Activated CD4-positive, alpha-beta T cell treated with anti-CD3 and anti-CD28 coated beads, Interleukin-2, Interleukin-6, amounts not matched to agents 100 ng/mL and 50 ng/mL, durations not matched to agents 16 hours and 8 hours (primary cell): ENCODE results near the gene POTEH.
"Not testable (repeated sequence)": the region's sequence is repeated elsewhere in the genome, so short reads cannot be mapped to it uniquely, and the experiment has no call there.

Source experiments
- DNase-seq: peaks from one replicate; pipeline ENCODE4 v3.0.0-alpha.2; 2020

POTEH gene

GRCh38 chr22:15689749-15690125, at the start of gene POTEH:
POTEH (plus strand) TSS chr22:15690026; CDS start chr22:15690078, 52 bp downstream.
- DNase-seq: not testable (repeated sequence)

GRCh38 chr22:15642288-15642861, 47.5 kb upstream of the POTEH start:
- not testable (repeated sequence) for DNase-seq

DNA sequence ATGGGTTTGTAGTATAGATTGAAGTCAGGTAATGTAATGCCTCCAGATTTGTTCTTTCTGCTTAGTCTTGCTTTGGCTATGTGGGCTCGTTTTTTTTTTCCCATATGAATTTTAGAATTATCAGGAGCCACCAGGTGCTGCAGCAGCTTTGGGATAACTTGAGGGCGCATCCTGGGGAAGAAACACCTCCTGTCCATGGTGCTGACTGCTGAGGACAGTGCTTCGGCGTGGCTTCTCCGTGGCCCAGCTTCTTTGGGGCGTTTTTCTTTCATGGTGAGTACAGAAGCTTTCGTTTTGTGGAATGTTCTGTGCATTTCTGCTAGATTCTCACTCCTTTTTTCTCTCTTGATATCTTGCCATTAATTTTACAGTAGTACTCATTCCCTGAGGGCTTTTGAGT, 37.9 kb upstream of the POTEH start:
- DNase-seq: not testable (repeated sequence)

DNA sequence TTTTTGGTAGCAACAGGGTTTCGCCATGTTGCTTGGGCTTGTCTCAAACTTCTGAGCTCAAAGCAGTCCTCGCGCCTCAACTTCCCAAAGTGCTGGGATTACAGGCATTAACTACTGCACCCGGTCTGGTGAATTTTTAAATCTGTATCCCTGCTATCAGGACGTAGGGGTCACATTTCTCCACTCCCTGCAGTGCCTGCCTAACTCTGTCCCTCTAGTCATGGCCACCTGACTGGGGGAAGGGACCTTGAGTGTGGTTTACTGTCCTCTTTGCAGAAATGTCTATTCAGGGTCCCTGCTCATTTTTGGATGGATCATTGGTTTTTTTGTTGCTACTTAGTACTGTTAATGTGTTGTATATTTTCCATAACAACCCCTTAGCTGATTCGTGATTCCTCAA, 37.1 kb upstream of the POTEH start:
- DNase-seq: not testable (repeated sequence)

- DNase-seq: not testable (repeated sequence)
Measured at GRCh38 chr22:15653241-15653640, 36.6 kb upstream of the POTEH start.

- DNase-seq: not testable (repeated sequence)
Measured at GRCh38 chr22:15661102-15661501, 28.7 kb upstream of the POTEH start.

DNA sequence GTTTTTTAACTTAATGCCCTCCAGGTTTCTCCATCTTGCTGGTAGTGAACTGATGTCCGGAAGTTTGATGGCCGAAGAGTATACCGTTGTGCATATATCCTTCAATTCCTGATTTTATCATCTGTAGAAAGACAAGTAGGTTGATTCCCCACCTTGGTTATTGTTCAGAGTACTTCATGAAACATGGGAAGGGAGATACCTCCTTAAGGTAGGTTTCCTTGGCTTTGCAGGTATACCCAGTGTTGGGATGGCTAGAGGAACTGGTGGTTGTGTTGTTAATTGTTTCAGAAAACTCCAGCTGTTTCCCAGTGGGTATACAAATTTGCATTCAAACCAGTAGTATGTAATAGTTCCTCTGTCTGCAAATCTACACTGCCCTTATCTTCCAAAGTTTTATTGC, 25.1 kb upstream of the POTEH start:
- DNase-seq: not testable (repeated sequence)

DNA sequence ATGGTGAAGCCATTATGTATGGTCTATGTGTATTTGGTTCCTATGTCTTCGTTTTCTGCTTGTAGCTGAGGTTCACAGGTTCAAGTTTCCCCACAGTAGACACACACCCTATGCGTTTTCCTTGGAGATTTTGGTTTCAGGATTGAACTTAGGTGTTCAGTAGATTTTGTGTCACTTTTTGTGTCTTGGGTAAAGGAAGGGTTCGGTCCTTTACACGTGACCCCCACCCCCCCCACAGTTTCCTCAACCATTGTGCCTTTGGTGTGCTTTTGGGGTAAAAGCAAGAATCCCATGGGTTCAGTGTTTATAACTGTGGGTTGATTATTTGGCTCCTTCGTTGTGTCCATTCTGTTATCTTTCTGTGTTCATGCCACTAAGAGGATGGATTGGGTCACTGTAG, 24.3 kb upstream of the POTEH start:
- not testable (repeated sequence) for DNase-seq

- DNase-seq: not testable (repeated sequence)
Measured at GRCh38 chr22:15669430-15669829, 20.4 kb upstream of the POTEH start.

DNA sequence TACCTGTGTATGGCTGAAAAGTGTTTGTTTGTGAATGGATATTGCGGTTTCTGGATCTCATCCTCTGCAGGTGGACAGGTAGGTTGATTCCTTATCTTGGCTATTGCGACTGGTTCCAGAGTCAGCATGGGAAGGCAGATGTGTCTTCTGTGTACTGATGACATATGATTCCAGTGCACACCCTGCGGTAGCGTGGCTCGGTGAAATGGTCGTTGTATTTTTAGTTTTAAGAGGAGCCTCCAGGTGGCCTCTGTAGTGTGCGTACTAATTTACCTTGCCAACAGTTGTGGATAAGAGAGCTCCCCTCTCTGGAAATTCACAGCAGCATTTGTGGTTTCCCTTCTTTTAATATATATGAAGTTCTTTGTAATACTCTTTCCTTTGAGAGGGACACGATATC, 10.1 kb upstream of the POTEH start:
- DNase-seq: not testable (repeated sequence)

DNA sequence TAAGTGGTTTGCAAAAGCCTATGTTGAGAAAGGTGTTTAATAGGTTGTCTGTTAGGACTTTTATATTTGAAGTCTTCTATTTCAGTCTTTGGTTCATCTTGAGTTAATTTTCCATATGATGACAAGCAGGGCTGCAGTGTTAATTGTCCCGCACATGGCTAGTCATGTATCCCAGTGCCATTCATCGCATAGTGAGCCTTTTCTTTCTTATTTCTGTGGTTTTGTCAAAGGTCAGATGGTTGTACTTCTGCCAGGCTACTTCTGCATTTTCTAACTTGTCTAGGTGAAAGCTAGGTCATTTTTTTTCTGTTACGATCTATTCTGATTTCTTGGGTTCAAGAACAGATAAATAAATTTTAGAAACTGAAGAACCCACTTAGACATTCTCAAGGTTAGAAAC, 5.7 kb upstream of the POTEH start:
- not testable (repeated sequence) for DNase-seq

- not testable (repeated sequence) for DNase-seq
Measured at GRCh38 chr22:15684695-15685094, 5.1 kb upstream of the POTEH start.

- not testable (repeated sequence) for DNase-seq
Measured at GRCh38 chr22:15685641-15686040, 4.2 kb upstream of the POTEH start.

DNA sequence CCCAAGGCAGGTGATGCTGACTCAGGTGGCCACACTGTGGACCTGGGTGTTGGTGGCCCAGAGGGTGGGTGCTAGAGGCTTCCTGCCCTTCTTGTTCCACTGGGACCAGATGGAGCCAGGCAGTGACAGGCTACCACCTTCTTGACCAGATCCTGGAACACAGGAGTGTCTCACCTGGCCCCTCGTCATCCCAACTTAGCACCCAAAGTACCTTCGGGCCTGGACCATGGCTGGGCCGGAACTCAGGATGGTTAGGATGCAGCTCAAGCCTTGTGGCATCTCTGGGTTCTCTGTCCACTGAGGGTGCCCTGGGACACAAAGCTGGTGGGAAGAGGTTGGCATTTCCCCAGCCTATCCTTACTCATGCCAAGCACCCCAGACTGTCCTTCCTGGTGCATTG, 2.7 kb upstream of the POTEH start:
- not testable (repeated sequence) for DNase-seq

GRCh38 chr22:15687676-15688075, 2.1 kb upstream of the POTEH start:
- DNase-seq: not testable (repeated sequence)

GRCh38 chr22:15688090-15688489, 1.7 kb upstream of the POTEH start:
- DNase-seq: not testable (repeated sequence)

DNA sequence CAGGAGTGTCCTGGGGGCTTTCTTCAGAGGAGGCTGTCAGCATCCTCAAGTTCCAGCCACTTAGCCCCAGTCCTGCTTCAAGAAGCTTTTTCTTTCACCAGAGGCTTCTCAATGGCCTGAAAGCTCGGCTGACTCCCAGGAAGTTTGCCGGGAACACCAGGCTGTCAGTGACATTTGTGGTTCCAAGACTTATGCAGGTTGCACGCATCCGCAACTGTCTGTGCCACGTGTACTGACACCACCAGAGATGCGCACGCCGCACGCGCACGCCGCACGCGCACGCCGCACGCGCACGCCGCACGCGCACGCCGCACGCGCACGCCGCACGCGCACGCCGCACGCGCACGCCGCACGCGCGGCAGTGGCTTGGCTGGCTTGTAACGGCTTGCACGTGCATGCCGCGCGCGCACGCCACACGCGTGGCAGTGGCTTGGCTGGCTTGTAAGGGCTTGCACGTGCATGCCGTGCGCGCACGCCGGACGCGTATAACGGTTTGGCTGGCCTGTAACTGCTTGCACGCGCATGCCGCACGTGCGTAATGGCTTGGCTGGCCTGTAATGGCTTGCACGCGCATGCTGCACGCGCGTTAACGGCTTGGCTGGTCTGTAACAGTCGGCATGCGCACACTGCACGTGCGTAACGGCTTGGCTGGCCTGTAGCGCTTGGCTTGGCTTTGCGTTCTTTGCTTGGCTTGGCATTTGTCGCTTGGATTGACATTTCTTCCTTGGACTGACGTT, 646 bp upstream of the POTEH start:
- DNase-seq: not testable (repeated sequence)

DNA sequence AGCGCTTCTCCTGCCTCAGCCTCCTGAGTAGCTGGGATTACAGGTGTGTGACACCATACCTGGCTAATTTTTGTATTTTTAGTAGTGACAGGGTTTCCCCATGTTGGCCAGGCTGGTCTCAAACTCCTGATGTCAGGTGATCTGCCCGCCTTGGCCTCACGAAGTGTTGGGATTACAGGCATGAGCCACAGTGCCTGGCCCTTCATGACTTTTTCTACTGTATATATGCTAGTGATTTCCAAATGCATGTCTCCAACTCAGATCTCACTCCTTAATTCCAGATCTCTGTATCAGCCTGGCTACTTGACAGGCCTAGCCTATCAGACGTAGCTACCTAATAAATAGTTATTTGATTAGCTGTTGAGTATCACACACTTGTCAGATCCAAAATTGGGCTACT, 23.8 kb downstream of the POTEH start:
- not testable (repeated sequence) for DNase-seq

- DNase-seq: not testable (repeated sequence)
Measured at GRCh38 chr22:15714125-15714524, 24.3 kb downstream of the POTEH start.

DNA sequence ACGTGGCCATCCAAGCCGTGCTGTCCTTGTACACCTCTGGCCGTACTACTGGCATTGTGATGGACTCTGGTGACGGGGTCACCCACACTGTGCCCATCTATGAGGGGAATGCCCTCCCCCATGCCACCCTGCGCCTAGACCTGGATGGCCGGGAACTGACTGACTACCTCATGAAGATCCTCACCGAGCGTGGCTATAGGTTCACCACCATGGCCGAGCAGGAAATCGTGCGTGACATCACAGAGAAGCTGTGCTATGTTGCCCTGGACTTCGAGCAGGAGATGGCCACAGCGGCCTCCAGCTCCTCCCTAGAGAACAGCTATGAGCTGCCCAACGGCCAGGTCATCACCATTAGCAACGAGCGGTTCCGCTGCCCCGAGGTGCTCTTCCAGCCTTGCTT, 32.1 kb downstream of the POTEH start:
- not testable (repeated sequence) for DNase-seq

GRCh38 chr22:15729209-15729917, 39.5 kb downstream of the POTEH start:
- DNase-seq: not testable (repeated sequence)

- not testable (repeated sequence) for DNase-seq
Measured at GRCh38 chr22:15731023-15731422, 41.2 kb downstream of the POTEH start.

DNA sequence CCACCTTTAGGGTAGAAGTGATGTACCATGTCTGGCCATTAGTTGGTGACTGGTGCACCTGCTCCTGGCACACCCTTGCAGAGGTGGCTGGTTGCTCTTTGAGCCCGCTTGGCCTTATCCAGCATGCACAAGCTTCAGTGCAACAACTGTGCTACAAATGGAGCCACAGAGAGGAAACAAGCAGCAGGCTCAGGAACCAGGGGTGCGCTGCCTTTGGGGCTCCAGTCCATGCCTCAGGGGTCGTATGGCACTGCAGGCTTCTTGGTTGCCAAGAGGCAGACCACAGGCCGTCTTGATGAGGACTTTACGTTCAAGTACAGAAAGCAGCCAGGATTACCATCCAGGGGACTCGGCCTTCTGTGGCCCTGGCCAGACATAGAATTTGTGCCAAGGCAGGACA, 44.6 kb downstream of the POTEH start:
- not testable (repeated sequence) for DNase-seq
